Activated CD8-positive, alpha-beta memory T cell treated with anti-CD3 and anti-CD28 coated beads for 4 hours (primary cell): Measurements from ENCODE around the gene RETN.
A peak's percentile ranks its signal among the peaks of the same experiment; 100 is the strongest.

Source experiments
- DNase-seq, 2 donors: peaks; one replicate each; pipeline ENCODE4 v3.0.0-alpha.2; 2020; ENCODE audit warnings: low read depth in 2 of 2

Gene RETN

DNA sequence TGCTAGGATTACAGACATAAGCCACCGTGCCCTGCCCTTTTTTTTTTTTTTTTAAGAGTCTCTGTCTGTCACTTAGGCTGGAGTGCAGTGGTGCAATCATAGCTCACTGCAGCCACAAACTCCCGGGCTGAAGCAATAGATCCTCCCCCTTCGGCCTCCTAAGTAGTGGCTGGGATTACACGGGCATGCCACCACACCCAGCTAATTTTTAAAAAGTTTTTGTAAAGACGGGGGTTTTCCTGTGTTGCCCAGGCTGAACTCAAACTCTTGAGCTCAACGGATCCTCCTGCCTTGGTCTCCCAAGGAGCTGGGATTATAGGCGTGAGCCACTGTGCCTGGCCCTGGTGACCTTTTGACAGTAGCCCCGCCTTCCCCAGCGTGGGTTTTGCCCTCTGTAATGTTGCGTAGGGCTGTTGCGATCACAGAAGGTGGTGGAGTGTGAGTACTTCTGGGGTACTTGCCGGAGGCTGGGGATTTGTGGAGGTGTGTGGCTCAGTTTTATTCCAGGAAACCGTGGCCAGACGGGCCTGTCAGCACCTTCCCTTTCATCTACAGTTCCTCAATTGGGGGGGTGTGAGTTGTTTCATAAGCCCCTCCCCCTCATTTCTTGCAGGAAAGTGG, 11.6 kb upstream of the RETN start:
- no peak for DNase-seq

DNA sequence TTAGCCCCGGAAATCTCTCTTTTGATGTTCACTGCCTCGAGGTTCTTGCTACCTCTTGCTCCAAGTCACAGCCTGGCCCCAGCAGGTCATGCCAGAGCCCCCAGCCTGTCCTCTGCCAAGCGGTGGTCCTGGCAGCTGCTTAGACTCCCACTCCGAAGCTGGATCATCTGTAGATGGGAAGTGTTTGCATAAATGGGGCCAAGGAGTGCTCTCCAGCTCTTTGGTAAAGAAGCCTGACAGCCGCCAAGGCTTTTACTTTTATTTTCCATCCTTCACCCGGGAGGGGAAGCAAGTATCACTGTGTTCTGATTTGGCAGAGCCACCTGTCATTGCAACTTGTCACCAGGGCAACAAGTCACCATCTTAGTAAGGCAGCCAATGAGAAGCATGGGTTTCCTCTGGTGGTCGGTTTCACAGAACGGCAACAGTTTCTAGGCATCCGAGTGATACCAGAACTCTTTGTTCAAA, 10.6 kb upstream of the RETN start:
- no peak for DNase-seq

DNA sequence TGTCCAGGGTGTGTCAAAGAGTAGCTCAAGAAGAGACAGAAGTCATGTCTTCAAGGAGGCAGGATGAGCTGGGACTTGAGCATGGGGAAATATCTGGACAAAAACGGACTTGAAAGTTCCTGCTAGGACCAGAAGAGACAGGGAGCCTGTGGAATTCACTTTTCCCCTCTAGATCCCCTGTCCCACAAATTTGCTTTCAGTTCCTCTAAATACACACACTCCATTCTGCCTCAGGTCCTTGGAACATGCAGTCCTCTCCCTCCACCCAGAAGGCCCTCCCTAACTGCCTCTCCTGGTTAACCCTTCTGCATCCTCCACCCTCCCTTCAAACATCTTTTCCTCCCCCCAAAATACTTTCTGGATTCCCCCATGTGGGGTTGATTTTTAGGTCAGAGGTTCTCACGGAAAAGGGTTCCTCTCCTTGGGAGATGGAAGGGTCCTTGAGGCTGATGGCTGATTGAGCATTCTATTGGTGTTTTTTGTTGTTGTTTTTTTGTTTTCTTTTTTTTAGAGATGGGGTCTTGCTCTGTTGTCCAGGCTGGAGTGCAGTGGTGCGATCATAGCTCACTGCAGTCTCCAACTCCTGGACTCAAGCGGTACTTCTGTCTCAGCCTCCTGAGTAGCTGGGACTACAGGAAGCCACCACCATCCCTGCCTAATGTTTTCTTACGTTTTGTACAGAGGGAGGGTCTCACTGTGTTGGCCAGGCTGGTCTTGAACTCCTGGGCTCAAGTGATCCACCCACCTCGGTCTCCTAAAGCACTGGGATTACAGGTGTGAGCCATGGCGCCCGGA, 6.9 kb upstream of the RETN start:
- DNase-seq = no peak

DNA sequence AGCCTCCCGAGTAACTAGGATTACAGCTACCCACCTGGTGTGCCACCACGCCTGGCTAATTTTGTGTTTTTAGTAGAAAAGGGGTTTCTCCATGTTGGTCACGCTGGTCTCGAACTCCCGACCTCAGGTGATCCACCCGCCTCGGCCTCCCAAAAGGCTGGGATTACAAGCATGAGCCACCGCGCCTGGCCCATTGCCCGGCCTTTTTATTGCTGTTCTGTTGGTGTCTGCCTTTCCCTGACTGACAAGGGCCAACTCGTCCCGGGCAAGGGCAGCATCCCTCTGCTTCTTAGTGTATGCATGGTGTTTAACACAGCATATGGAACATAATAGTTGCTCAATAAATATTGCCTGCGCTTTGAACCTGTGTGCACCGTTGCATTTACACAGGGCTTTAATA, 6.2 kb upstream of the RETN start:
- no peak for DNase-seq

DNA sequence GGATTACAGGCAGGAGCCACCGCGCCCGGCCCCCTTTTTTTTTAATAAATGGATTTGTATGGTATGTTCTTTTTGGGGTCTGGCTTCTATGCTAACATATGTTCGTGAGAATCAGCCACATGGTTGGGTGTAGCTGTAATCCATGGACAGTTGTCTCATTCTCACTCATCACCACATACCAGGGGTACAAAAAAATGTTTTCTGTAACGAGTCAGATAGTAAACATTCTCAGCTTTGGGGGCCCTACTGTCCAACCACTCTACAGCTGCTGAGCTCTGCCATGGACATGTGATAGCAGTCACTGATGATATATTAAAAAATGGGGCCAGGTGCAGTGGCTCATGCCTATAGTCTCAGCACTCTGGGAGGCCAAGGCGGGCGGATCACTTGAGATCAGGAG, 5.1 kb upstream of the RETN start:
- no peak for DNase-seq

DNA sequence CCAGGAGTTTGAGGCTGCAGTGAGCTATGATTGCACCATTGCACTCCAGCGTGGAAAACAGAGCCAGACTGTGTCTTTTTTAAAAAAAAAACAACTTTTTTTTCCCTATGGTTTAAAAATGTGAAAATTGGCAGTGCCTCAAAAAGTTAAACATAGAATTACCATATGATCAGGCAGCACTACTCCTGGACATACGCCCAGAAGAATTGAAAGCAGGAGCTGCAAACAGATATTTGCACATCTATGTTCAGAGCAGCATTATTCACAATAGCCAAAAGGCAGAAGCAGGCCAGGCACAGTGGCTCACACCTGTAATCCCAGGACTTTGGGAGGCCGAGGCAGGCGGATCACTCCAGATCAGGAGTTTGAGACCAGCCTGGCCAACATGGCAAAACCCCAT, 3.8 kb upstream of the RETN start:
- no peak for DNase-seq

DNA sequence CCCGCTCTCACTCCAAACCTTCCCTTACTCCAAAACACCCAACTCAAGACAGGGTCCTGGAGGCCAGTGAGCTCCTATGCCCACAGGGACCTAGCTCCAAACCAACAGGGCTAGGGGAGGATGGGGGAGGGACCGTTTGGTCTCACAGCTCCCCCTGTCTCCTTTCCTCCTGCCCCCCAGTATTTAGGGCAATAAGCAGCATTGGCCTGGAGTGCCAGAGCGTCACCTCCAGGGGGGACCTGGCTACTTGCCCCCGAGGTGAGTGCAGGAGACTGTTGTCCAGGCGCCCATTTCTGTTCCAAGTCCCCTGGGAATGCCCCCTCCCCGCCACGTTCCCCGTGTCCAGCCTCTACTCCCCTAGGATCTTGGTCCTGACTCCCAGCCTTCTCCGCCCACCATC, 792 bp downstream of the RETN start:
- no peak for DNase-seq

DNA sequence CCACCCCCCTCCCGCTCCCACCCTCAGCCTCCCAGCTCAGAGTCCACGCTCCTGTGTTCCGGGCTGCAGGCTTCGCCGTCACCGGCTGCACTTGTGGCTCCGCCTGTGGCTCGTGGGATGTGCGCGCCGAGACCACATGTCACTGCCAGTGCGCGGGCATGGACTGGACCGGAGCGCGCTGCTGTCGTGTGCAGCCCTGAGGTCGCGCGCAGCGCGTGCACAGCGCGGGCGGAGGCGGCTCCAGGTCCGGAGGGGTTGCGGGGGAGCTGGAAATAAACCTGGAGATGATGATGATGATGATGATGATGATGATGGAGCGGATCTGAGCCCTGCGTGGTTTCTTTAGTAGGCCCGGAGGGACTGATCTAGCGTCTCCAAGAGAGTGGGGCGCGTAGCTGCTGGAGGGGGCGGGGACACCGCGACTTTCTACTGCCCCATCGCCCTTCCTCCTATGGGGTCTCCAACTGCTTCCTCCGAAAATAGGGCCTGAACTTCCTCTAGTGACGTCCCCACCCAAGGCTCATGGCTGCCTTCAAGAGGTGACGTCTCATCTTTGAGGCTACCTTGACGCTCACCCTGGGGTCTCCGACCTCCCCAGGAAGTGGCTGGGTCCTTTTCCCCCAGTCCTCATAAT, 1.4 kb downstream of the RETN start:
- DNase-seq = no peak

DNA sequence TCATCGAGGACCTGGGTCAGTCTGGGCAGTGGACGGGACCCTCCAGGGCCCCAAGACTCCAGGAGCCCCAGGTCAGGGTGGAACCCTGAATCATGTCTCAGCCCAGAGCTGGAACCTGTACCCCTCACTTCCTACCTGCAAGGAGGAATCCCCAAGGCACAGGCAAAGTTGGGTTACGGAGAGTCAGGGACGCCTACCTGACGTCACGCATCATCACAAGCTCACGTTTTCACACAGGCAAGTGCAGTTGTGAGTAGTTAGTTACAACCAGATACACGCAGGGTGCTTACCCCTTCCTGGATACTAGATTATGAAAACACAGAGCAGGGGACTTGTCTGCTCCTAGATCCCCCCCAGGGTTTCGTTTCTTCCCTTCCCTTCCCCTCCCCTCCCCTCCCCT, 1.9 kb downstream of the RETN start:
- DNase-seq = no peak

DNA sequence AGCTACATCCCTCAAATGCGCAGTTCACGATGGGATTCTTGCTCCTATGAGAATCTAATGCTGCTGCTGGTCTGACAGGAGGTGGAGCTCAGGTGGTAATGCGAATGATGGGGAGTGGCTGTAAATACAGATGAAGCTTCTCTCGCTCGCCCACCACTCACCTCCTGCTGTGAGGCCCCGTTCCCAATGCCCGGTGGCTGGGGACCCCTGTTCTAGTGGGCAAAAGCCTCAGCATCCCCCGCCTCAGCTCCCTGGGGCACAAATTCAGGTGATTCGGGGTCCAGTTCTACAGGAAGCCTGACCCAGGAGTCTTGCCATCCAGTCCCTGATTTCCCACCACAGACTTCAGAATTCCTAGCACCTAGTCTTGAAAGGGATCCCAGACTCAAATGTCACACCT, 3.7 kb downstream of the RETN start:
- DNase-seq = no peak

DNA sequence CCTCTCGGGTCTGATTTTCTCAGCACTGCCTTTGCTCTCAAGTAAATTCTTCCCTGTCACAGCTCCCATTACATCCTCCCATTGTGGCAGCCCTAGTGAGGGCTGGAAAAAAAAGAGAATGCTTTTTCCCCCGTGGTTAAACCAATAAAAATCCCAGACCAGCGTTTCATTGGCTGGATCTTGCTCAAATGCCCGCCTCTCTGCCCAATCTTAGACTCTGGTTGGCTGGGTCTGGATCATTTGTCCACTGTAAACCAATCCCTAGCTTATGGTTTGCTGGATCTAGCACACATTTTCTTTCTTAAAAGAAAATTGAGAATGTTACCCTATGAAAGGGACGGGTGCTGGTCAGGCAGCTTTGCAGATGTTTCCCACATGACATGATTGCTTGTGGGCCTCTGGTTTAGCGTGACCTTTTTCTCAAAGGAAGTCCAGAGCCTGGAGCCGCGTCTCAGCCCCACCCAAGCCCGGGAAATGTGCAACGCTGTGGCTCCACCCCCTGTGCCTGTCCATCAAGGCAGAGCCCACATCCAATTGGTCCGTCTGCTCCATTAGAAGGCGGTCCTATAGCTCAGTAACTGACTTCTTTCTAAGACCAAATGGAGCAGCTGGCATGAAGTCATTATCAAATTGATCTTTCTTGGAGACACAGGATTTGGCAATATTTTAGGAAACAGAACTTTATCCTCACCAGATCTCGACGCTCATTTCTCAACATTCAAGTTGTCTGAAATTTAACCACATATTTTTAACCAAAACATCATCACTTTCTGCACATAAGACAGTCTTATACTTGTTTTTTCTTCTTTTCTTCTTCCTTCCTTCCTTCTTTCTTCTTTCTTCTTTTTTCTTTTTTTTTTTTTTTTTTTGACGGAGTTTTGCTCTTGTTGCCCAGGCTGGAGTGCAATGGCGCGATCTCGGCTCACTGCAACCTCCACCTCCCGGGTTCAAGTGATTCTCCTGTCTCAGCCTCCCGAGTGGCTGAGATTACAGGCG, 5.5 kb downstream of the RETN start:
- DNase-seq = no peak

DNA sequence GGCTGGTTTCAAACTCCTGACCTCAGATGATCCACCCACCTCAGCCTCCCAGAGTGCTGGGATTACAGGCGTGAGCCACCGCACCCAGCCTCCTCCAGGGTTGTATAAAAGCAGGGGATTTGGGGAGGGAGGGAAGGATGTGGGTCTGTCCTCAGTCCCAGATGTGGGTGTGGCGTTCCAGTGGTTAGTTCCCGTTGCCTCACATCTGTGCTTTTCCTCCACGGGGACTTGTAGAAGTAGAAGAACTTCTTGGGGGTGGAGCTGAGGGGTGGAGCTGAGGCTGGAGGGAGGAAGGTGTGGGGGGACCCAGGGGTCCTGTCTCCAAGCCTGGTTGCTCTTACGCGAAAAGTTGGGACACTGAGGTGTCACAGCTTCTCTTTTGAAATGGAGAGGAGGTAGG, 7.5 kb downstream of the RETN start:
- no peak for DNase-seq

DNA sequence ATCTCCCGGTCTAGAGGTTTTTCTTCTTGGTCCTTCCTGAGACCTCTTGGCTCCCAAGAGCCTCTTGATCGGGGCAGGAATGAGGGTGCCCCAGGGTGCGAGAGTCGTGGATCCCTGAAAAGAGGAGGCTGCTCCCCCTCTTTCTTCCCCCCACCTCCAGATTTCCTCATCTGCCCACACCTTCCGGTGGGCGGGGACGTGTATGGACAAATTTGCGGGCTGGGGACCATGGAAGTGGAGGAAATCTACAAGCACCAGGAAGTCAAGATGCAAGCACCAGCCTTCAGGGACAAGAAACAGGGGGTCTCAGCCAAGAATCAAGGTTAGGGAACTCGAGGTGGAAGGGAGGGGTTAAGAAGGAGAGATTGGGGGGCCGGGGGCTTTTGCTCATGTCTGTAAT, 8.0 kb downstream of the RETN start, which contains the start of gene MCEMP1:
MCEMP1 (plus strand) TSS at position 237 of the 400 bp plus-strand sequence; CDS start at position 268, 31 bp downstream.
- DNase-seq = no peak

DNA sequence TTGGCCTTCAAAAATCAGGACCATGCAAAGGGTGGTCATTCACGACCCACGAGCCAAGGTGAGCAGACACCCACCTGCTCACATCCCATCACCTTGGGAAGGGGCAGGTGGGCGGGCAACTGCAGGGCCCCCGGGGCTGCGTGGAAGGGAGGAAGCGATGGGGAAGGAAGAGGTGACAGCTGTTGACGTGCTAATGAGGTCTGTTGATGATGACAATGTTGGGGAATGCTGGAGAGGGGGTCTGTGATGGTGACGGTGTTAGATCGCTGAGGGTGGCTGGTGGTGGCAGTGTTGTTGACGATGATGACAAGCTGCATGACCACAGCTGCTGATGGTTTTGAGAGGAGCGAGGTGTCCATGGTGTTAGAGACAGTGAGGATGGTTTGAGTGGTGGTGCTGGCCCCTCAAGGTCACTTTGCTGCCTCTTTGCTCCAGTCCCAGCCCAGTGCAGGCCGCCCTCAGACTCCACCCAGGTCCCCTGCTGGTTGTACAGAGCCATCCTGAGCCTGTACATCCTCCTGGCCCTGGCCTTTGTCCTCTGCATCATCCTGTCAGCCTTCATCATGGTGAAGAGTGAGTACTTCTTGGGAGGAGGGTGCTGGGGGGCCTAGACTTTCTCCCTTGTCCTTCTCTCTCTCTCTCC, 8.9 kb downstream of the RETN start:
- no peak for DNase-seq

DNA sequence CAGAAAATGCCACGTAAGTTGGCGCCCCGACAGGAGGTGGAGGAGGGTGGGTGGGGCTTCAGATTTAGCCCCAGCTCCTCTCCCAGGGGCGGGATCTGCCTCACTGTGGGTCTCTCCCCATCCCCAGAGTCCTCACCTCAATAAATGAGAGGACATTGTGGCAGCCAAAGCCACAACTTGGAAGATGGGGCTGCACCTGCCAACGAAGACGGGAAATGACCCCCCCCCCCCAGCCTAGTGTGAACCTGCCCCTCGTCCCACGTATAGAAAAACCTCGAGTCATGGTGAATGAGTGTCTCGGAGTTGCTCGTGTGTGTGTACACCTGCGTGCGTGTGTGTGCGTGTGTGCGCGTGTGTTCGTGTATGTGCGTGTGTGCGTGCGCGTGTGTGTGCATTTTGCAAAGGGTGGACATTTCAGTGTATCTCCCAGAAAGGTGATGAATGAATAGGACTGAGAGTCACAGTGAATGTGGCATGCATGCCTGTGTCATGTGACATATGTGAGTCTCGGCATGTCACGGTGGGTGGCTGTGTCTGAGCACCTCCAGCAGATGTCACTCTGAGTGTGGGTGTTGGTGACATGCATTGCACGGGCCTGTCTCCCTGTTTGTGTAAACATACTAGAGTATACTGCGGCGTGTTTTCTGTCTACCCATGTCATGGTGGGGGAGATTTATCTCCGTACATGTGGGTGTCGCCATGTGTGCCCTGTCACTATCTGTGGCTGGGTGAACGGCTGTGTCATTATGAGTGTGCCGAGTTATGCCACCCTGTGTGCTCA, 10.3 kb downstream of the RETN start:
- DNase-seq = peak; percentile 26 to 62

DNA sequence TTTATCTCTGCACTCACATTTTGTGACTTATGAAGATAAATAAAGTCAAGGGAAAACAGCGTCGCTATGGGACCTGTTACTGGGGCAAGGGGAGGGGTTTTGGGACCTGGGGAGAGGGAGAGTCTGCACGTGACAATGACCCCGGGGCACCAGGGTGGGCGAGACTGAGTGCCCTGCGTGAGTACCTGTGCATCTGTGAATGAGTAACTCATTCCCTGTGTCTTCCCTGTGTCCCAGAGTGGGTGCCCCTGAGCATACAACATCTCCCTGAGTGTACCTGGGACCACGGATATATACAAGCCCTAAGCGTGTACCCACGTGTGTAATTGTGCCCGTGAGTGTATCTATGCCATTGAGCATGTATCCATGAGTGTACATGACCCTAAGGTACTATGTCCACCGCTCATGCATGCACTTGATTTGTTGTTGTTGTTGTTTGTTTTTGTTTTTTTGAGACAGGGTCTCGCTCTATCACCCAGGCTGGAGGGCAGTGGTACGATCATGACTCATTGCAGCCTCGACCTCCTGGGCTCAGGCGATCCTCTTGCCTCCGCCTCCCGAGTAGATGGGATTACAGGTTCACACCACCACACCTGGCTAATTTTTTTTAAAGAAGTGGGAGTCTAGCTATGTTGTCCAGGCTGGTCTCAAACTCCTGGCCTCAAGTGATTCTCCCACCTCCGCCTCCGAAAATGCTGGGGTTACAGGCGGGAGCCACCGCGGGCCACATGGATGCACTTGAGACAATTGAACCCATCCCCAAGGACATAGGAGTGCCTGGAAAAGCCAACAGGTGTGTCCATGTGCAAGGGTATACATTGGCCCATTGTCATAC, 11.1 kb downstream of the RETN start:
- no peak for DNase-seq

DNA sequence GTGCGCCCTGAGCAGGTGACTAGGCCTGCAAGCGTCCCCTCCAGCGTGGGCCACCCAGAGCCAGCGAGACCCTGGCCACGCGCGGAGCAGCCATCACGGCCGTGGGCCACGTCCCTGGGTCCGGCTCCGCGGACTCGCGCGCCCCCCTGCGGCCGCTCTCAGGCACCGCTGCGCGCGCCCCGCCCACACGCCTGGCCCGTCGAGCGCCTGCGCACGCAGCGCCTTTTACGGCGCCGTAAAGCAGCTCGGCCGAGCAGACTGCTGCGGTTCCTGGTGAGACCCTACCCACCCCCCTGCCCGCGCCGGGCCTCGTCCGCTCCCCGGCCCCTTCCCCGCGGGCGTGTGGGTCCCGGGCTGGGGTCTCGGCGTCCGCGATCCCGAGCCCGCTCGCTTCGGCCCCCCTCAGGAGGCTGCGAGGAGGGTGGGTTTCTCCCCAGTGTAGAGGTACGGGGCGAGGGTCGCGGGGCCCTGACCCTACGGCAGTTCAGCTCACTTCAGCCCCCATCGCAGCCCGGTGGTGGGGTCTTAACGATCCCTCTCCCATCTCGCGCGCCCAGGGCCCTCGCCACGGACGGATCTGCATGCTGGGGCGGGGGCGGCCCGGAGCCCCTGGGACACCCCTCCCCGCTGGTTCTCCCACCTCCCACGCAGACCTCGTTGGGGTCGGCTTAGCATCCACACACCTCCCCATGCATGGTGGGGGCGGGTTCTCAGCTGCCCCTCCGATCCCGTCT, 11.9 kb downstream of the RETN start, which contains the start of gene TRAPPC5:
TRAPPC5 (plus strand) TSS at position 228 of the 734 bp plus-strand sequence. CDS start 1,421 bp downstream, outside the sequence.
- DNase-seq = peak; percentile 69 to 71

DNA sequence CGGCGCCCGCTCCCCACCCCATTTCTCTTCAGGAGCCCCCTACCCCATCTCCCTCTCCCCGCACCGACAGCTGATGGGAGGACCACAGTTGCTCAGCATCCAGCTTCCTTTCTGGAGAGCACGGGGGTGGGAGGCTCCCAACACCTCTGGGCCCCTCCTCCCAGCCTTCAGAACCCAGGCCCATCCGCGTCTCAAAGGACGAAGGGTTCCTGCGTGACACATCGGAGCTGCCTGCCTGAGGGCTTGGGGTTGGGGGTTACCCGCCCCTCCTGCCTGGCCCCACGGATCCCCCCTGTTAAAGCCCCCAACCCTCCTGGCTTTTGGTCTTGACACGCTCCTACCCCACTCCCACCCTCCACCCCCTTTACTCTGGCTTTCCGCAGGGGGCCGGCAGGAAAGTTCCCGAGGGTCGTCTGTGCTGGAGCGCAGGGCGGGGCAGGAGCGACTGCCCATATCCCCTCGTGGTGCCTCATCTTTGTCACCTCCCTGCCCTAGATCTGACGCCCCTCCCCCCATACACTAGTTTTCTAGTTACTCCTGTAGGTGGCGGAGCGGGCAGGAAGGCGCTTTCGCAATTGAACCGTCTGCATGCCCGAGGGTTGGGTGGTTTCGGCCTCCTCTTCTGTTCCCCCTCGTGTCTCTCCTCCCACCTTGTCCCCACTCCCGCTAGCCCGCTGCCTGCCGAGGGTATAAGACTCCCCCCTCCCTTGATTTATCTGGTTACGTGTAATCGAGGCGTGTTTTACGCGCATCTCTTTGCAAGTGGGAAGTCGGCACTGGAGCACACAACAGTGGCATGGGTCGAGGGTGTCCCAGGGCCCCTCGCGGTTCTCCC, 12.7 kb downstream of the RETN start:
- DNase-seq = peak; percentile 60 to 76
